Lower lobe of right lung (tissue), 2 donors: ENCODE results near the gene HRCT1. TPM values are rescaled to one million over a fixed set of nuclear protein-coding genes. Genes with fewer than 3 reads are reported as not detected.

Experiments used
- ATAC-seq, 2 donors: fragments of 200-7000 bp; cut with Tn5 transposase; one replicate each; pipeline ENCODE4 v1.9.1; 2020 to 2022; ENCODE audit warnings: mild to moderate bottlenecking in 2 of 2, moderate library complexity in 2 of 2
- DNase-seq: peaks from one replicate; pipeline ENCODE4 v3.0.0-alpha.2; 2020
- H3K27ac ChIP-seq: fragments of 200-600 bp; one replicate; pipeline ENCODE4 v1.8.0; 2022
- H3K27me3 ChIP-seq: fragments of 200-600 bp; one replicate; pipeline ENCODE4 v1.8.0; 2022; ENCODE audit warnings: low read depth
- H3K36me3 ChIP-seq: fragments of 200-600 bp; one replicate; pipeline ENCODE4 v1.8.0; 2022; ENCODE audit warnings: mild to moderate bottlenecking
- H3K4me1 ChIP-seq: fragments of 200-600 bp; one replicate; pipeline ENCODE4 v1.8.0; 2022
- H3K4me3 ChIP-seq: fragments of 200-600 bp; one replicate; pipeline ENCODE4 v1.8.0; 2022; ENCODE audit warnings: mild to moderate bottlenecking
- H3K9me3 ChIP-seq: fragments of 200-600 bp; one replicate; pipeline ENCODE4 v1.8.0; 2022
- intact Hi-C: fragments of 100-400 bp; cut with DNase I; formaldehyde crosslinking; loops from one replicate; pipeline ENCODE4 v1.11.0; 2022
- total RNA-seq: library from RNA; stranded (reverse); fragmentation: NEBNext Ultra II Directional; extraction: Animal tissue kit (Norgen Biotek cat#: 25700); gene quantifications from one replicate; pipeline ENCODE4 v1.2.1, GENCODE V29; 2021
- TF ChIP-seq, protein P1 (sequence below): fragments of 200-600 bp; IDR thresholded peaks from one replicate; pipeline ENCODE4 v1.8.0; 2022; ENCODE audit warnings: antibody characterized with exemption, mild to moderate bottlenecking
- donor health status: DM: no; HTN: yes; CAD: no; lungs with severe emphysema.

HRCT1 gene
- total RNA-seq, 1 donor from 2014 or later = 8.7 TPM

DNA sequence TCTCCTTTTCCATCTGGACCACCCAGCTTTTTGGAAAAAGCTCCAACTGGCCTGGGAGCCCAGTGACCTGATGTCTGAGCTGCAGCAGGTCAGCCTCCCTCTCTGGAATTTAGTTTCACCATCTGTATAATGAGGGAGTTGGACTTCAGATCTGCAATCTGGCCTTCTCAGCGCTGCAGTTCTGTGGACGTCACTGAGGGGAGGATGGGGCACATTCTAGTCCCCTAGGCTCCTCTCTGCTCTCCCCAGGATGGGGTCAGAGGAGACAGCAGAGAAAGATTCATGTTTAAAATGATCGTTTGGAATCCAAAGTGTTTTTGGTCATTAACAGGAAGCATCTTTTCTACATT, 46.0 kb upstream of the HRCT1 start:
- H3K4me3 ChIP-seq = no peak overlapping the region
- no peaks in the 10 kb centered on the region for H3K4me1 ChIP-seq
- intact Hi-C loops = no loop called here
- no peaks in the 10 kb centered on the region for H3K9me3 ChIP-seq
- TF ChIP-seq, protein P1, sequence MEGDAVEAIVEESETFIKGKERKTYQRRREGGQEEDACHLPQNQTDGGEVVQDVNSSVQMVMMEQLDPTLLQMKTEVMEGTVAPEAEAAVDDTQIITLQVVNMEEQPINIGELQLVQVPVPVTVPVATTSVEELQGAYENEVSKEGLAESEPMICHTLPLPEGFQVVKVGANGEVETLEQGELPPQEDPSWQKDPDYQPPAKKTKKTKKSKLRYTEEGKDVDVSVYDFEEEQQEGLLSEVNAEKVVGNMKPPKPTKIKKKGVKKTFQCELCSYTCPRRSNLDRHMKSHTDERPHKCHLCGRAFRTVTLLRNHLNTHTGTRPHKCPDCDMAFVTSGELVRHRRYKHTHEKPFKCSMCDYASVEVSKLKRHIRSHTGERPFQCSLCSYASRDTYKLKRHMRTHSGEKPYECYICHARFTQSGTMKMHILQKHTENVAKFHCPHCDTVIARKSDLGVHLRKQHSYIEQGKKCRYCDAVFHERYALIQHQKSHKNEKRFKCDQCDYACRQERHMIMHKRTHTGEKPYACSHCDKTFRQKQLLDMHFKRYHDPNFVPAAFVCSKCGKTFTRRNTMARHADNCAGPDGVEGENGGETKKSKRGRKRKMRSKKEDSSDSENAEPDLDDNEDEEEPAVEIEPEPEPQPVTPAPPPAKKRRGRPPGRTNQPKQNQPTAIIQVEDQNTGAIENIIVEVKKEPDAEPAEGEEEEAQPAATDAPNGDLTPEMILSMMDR = no peak
- no peaks in the 10 kb centered on the region for H3K36me3 ChIP-seq
- H3K27me3 ChIP-seq = no peaks in the 10 kb centered on the region
- no peak for DNase-seq
- H3K27ac ChIP-seq = no peak overlapping the region
- ATAC-seq = no peak

DNA sequence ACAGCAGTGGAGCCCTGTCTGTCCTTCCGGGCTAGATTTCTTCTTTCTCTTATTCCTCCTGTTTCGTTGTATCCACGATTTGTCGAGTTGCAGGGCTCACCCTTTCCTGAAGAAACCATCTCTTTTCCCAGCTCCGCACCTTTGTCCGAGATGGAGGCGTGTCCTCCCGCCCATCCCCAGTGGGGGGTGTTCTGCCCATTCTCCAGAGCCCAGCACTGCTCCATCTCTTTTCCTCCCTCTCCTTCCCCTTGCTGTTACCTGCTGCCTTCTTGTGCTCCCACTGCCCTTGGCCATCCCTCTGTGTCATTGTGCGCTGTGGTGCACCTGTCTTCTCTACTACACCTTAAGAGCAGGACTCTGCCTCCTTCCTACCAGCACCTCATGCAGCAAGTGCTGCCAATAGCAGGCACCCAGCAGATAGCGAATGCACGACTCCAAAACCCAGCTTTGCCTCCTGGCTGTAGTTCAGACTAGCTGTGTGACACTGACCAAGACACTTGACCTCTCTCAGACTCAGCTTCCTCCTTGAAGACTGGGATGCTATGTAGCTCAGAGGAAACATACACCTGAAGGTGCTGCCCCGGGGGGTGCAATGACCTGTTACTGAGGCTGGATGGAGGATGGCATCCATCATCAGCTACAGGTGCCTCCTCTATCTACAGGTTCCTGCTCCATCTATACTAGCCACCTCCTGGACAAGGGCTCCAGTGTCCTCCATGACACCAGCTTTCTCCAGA, 44.7 kb upstream of the HRCT1 start:
- ATAC-seq (no peak), DNase-seq (no peak)
- H3K4me1 ChIP-seq = no peaks in the 10 kb centered on the region
- H3K9me3 ChIP-seq = no peaks in the 10 kb centered on the region
- no peak overlapping the region for H3K4me3 ChIP-seq
- no peaks in the 10 kb centered on the region for H3K27me3 ChIP-seq
- intact Hi-C loops = no loop called here
- no peak overlapping the region for H3K27ac ChIP-seq
- TF ChIP-seq, protein P1 = no peak
- H3K36me3 ChIP-seq = no peaks in the 10 kb centered on the region

DNA sequence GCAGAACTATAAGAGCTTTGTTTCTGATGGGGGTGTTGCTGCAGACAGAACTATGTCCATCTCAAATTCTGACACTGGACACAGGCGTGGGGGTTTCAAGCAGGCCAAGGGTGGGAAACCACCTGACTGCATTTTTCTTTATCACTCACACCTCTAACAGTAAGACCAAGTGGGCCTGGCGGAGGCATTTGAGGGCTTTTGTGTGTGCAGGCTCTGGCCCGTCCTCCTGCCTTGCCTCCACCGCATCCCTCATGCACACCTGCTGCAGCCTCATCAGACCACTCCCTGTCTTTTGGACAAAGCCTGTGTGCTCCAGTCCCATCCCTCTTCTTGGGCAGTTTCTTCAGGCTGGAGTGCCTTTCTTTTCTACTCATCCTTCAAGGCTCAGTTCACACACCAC, 43.7 kb upstream of the HRCT1 start:
- Histone ChIP-seq H3K27me3 (peaks cover 2% of the 10 kb centered on the region), H3K27ac (no peak overlapping the region), H3K4me1 (no peaks in the 10 kb centered on the region), H3K4me3 (no peak overlapping the region), H3K36me3 (no peaks in the 10 kb centered on the region), H3K9me3 (no peaks in the 10 kb centered on the region)
- intact Hi-C loops = no loop called here
- TF ChIP-seq, protein P1 = no peak
- no peak for ATAC-seq
- DNase-seq = no peak

DNA sequence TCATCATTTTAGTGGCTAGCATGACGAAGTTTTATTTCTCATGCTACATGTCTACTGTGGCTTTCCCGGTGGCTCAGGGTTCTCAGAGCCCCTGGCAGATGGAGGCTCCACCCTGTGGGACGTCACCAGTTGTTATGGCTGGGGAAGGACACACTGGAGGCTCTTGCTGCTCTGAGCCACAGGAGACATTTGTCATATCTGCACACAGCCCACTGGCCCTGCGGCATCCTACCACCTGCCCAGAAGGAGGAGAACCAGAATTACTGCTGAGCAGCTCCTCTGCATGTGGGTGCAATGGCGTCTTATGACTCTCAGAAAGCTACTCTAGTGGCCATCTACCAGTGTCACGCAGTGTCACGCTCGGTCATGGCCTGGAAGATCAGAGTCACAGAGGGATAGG, 42.4 kb upstream of the HRCT1 start:
- Histone ChIP-seq H3K27ac (no peak overlapping the region), H3K9me3 (no peaks in the 10 kb centered on the region), H3K27me3 (peaks cover 6% of the 10 kb centered on the region), H3K4me1 (no peaks in the 10 kb centered on the region), H3K36me3 (no peaks in the 10 kb centered on the region), H3K4me3 (no peak overlapping the region)
- ATAC-seq (no peak), DNase-seq (no peak)
- intact Hi-C loops = no loop called here
- TF ChIP-seq, protein P1 = no peak

DNA sequence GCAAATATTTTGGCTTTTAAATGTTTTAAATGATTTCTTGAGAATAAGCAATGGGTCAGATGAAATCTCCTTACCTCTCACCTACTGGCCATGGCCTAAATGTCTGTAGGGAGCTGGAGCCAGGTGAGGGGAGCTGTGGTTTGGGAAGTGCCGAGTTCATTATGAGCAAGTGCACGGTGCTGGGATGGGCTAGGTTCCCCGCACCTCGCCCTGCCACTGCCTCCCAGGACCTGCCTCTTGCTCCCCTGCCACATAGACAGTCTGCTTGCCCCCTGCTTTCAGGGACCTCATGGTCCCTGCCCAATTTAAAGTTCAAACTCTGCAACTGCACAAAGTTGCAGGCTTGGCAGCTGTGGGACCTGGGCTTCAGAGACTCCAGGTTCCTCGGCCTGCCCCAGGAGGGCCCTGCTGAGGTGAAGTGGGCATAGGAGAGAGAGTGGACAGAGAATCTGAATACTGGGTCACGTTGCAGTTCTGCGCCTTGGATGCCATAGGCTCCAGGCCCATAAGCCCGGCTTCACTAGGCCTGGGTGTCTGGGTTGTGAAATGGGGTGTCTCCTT, 41.2 kb upstream of the HRCT1 start:
- no peak overlapping the region for H3K27ac ChIP-seq

More for the DNA sequence above, 41.2 kb upstream of the HRCT1 start:
- no peak for DNase-seq
- no peak for ATAC-seq
- Histone ChIP-seq H3K9me3 (no peaks in the 10 kb centered on the region), H3K36me3 (no peaks in the 10 kb centered on the region), H3K4me1 (no peaks in the 10 kb centered on the region), H3K4me3 (no peak overlapping the region), H3K27me3 (peaks cover 6% of the 10 kb centered on the region)
- intact Hi-C loops = no loop called here
- TF ChIP-seq, protein P1 = no peak
